Spleen (tissue), 11 donors: ENCODE results near the gene RAPGEF3. TPM values are rescaled to one million over a fixed set of nuclear protein-coding genes. Genes with fewer than 3 reads are reported as not detected.

Source experiments
- DNase-seq: peaks from one replicate; pipeline ENCODE4 v3.0.0-alpha.2; 2020
- H3K27ac ChIP-seq, 8 donors: fragments of 200-600 bp; sonication (generic) in 7 of 8; 1 replicate in 4 of 8; 2 replicates in 4 of 8; pipeline versions ENCODE4 v1.5.0 to v1.8.0; 2016 to 2021; ENCODE audit warnings: inconsistent platforms in 4 of 8, mild to moderate bottlenecking in 4 of 8, moderate library complexity in 1 of 8
- H3K27me3 ChIP-seq, 7 donors: fragments of 200-600 bp; sonication (generic) in 6 of 7; replicated peaks in 1 of 7; 1 replicate in 4 of 7; 2 replicates in 3 of 7; pipeline versions ENCODE4 v1.5.0 to v1.8.0; 2016 to 2021; ENCODE audit warnings: inconsistent platforms in 3 of 7, mild to moderate bottlenecking in 1 of 7
- H3K36me3 ChIP-seq, 6 donors: fragments of 200-600 bp; sonication (generic) in 5 of 6; 1 replicate in 4 of 6; 2 replicates in 2 of 6; pipeline versions ENCODE4 v1.5.0 to v1.8.0; 2016 to 2021; ENCODE audit warnings: inconsistent platforms in 2 of 6
- H3K4me1 ChIP-seq, 6 donors: fragments of 200-600 bp; sonication (generic) in 5 of 6; 1 replicate in 3 of 6; 2 replicates in 3 of 6; pipeline versions ENCODE4 v1.5.0 to v1.8.0; 2016 to 2021; ENCODE audit warnings: inconsistent platforms in 3 of 6
- H3K4me3 ChIP-seq, 8 donors: fragments of 200-600 bp; sonication (generic) in 7 of 8; 1 replicate in 4 of 8; 2 replicates in 4 of 8; pipeline versions ENCODE4 v1.5.0 to v1.8.0; 2016 to 2021; ENCODE audit warnings: inconsistent platforms in 4 of 8, mild to moderate bottlenecking in 4 of 8, moderate library complexity in 2 of 8
- H3K9me3 ChIP-seq, 8 donors: fragments of 200-600 bp; sonication (generic) in 7 of 8; 1 replicate in 4 of 8; 2 replicates in 4 of 8; pipeline versions ENCODE4 v1.5.0 to v1.8.0; 2016 to 2021; ENCODE audit warnings: inconsistent platforms in 4 of 8
- POLR2A ChIP-seq, 3 donors: fragments of 450-650 bp; IDR thresholded peaks; one replicate each; pipeline ENCODE4 v1.5.1; 2017; ENCODE audit warnings: antibody characterized with exemption in 3 of 3, mild to moderate bottlenecking in 1 of 3
- POLR2AphosphoS5 ChIP-seq, 3 donors: sonication (generic); formaldehyde crosslinking; IDR thresholded peaks; one replicate each; pipeline ENCODE4 v1.5.1; 2017; ENCODE audit warnings: antibody characterized with exemption in 3 of 3
- WGBS, 5 donors: extraction: QIAGEN DNeasy Blood & Tissue Kit in 3 of 5; methylation state at CpG; one replicate each; pipeline versions ENCODE4 v1.1.5 to v1.1.7; 2013 to 2018; 5-methylcytosine and 5-hydroxymethylcytosine counted together
- intact Hi-C: fragments of 100-400 bp; cut with DNase I; formaldehyde crosslinking; loops from one replicate; pipeline ENCODE4 v1.15.0; 2023; ENCODE audit warnings: low total_unique reads
- polyA plus RNA-seq, 3 donors: library from polyadenylated mRNA; stranded (reverse); fragments of 200-250 nt; gene quantifications; one replicate each; pipeline ENCODE4 v1.2.1, GENCODE V29; 2013
- total RNA-seq, 7 donors: library from RNA; depleted of rRNA in 3 of 7; stranded (reverse); fragments of >200 nt in 3 of 7; fragmentation: NEBNext Ultra II Directional in 4 of 7; extraction: Animal tissue kit (Norgen Biotek cat#: 25700) in 4 of 7; gene quantifications; one replicate each; pipeline versions ENCODE4 v1.1.0 to v1.2.1, GENCODE V29; 2016 to 2021
- TF ChIP-seq, protein P1 (sequence below), 11 experiments: fragments of 200-600 bp in 7 of 11; fragments of 450-650 bp in 4 of 11; sonication (generic) in 4 of 11; IDR thresholded peaks in 8 of 11; conservative IDR thresholded peaks in 3 of 11; 1 replicate in 7 of 11; 2 replicates in 4 of 11; pipeline versions ENCODE4 v1.4.0 to v1.8.0; 2016 to 2021; ENCODE audit warnings: antibody characterized with exemption in 11 of 11, inconsistent platforms in 4 of 11, mild to moderate bottlenecking in 1 of 11
- donor health status: healthy with polysubstance abuse.
- donor health status: DM: no; HTN: no; CAD: no; lungs with moderate emphysema.
- donor health status: DM: no; HTN: no; CAD: no.
- donor health status: Bipolar disorder and iron deficiency.
- donor health status: healthy.
- donor health status: DM: no; HTN: no; CAD: no.
- donor health status: DM: yes; HTN: yes; CAD: no.

Gene RAPGEF3
- total and polyA plus RNA-seq, 10 donors = 21.4 to 116 (median 58.7) TPM

DNA sequence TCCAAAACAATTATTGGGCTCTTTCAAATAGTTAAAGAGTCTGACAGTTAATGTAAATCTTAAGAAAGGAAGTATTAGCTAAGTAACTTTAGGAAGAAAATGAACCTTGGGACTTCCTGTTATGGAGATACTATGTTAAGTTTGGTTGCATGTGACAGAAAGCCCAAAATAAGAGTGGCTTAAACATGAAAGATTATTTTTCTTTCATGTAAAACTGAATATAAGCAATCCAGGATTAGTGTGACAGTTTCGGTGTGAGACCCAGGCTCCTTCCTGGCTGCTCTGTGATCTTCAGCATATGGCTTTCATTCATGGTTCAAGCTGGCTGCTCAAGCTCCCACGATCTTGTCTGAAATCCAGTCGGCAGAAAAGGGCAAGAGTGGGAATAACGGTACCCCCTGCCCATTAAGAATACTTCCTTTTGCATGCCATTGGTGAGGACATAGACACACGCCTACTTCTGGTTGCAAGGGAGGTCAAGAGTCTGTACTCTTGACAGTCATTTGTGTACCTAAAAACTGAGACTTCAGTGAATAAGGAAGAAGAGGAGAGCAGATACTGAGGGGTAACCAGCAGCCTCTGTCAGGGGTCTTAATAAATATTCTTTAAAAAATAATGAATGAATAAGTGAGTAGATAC, 50.7 kb downstream of the RAPGEF3 start:
- H3K4me3 ChIP-seq = peak overlapping the region in 1 of 8 donors; percentile 96
- no peaks in the 10 kb centered on the region for H3K9me3 ChIP-seq
- H3K4me1 ChIP-seq = peaks cover 25 to 76% (median 59%) of the 10 kb centered on the region in 6 donors
- no peak for DNase-seq
- H3K36me3 ChIP-seq = peaks cover 0 to 3% (median 0%) of the 10 kb centered on the region in 6 donors
- intact Hi-C loops = no loop called here
- TF ChIP-seq, protein P1, sequence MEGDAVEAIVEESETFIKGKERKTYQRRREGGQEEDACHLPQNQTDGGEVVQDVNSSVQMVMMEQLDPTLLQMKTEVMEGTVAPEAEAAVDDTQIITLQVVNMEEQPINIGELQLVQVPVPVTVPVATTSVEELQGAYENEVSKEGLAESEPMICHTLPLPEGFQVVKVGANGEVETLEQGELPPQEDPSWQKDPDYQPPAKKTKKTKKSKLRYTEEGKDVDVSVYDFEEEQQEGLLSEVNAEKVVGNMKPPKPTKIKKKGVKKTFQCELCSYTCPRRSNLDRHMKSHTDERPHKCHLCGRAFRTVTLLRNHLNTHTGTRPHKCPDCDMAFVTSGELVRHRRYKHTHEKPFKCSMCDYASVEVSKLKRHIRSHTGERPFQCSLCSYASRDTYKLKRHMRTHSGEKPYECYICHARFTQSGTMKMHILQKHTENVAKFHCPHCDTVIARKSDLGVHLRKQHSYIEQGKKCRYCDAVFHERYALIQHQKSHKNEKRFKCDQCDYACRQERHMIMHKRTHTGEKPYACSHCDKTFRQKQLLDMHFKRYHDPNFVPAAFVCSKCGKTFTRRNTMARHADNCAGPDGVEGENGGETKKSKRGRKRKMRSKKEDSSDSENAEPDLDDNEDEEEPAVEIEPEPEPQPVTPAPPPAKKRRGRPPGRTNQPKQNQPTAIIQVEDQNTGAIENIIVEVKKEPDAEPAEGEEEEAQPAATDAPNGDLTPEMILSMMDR (IDR thresholded peaks at IDR 0.05 in 8 of 11, conservative IDR thresholded peaks at IDR 0.05 in 3 of 11) = no peak
- no peak for TF ChIP-seq POLR2A (IDR thresholded peaks at IDR 0.05)
- no peak for TF ChIP-seq POLR2AphosphoS5 (IDR thresholded peaks at IDR 0.05)
- 23 to 29% (median 26%) methylated on average over 5 of the region's 5 CpGs for WGBS, 5 donors
- peak overlapping the region in 7 of 8 donors; percentile 7 to 98 (median 94) for H3K27ac ChIP-seq
- no peaks in the 10 kb centered on the region for H3K27me3 ChIP-seq

DNA sequence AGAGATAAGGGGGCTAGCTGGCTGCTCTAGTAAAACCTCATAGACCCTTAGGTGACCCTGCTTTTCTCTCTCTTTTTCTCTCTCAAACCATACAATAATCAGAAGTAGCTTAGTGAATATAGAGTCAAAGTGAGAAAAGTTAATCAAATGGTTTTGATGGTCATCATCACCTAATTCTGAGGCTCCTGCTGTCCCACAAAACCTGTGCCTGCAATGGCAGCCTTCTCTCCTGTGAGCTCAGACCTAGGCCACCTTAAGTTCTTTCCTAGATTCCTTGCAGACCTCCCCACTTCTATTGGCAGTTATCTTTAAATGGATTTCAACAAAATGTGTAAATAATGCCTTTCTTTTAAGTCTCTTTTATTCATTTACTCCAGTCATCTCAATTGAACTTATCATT, 51.3 kb downstream of the RAPGEF3 start:
- peak overlapping the region in 2 of 8 donors; percentile 91 to 96 for H3K4me3 ChIP-seq
- peaks cover 25 to 83% (median 60%) of the 10 kb centered on the region in 6 donors for H3K4me1 ChIP-seq
- intact Hi-C loops = no loop called here
- no peak for DNase-seq
- no peaks in the 10 kb centered on the region for H3K27me3 ChIP-seq
- peaks cover 0 to 3% (median 0%) of the 10 kb centered on the region in 6 donors for H3K36me3 ChIP-seq
- H3K27ac ChIP-seq = peak overlapping the region; percentile 7 to 98 (median 94)
- no peaks in the 10 kb centered on the region for H3K9me3 ChIP-seq
- TF ChIP-seq POLR2A (IDR thresholded peaks at IDR 0.05) (no peak), POLR2AphosphoS5 (IDR thresholded peaks at IDR 0.05) (no peak)
- TF ChIP-seq, protein P1 (IDR thresholded peaks at IDR 0.05 in 8 of 11, conservative IDR thresholded peaks at IDR 0.05 in 3 of 11) = no peak

DNA sequence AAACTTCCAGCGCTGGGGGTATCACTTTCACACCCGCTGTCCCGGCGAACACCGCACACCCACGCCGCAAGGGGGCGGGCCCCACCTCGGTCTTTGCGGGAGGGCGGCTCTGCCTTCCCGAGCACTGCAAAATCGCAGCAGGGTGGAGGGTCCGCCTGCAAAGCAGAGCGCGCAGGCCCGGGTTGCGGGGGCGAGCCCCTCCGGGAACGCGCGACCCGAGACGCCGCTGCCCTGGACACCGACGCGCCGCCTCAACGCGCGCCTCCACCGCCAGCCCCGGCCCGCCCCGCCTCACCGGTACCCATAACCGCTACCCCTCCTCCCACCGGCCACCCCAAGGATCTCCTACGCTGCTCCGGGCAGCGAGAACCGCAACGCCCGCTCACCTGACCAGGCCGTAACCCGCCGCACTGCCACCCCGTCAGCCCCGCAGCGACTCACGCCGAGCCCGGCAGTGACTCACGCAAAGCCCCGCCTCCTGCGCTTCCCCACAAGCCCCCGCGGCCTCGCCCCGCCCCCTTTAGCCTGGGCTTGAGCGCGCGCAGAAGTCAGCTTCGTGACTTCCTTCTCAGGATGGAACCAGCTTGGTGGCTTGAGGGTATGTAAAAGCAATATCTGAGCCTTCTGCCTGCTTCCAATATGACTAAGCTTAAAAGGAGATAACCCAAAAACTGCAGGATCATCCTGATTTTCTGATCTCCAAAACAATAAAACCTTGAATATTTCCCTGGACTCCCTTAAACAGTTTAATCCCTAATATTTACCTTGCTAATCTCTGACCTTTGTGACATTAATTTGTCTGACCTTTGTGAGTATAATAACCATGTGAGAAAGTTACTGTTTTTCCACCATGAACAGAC, 52.9 kb downstream of the RAPGEF3 start, which contains the start of gene RPAP3:
RPAP3 (minus strand) TSS at position 465 of the 860 bp plus-strand sequence. CDS start 3,190 bp downstream, outside the sequence.
- DNase-seq = peak; percentile 100
- peaks cover 25 to 80% (median 60%) of the 10 kb centered on the region in 6 donors for H3K4me1 ChIP-seq
- TF ChIP-seq POLR2A (IDR thresholded peaks at IDR 0.05) = peak; percentile 63 to 88 (median 75)
- peak; percentile 99 for TF ChIP-seq POLR2AphosphoS5 (IDR thresholded peaks at IDR 0.05)
- TF ChIP-seq, protein P1 (IDR thresholded peaks at IDR 0.05 in 8 of 11, conservative IDR thresholded peaks at IDR 0.05 in 3 of 11) = peak; percentile 37 to 83 (median 68)
- peaks cover 0 to 17% (median 4%) of the 10 kb centered on the region in 6 donors for H3K36me3 ChIP-seq
- no peaks in the 10 kb centered on the region for H3K27me3 ChIP-seq
- H3K27ac ChIP-seq = peak within 1 kb of the TSS; percentile 43 to 98 (median 94)
- no peaks in the 10 kb centered on the region for H3K9me3 ChIP-seq
- 0 to 1% (median 0%) methylated on average over 30 to 66 of the region's 66 CpGs for WGBS, 5 donors
- intact Hi-C loops = no loop called here
- H3K4me3 ChIP-seq = peak within 1 kb of the TSS; percentile 90 to 100 (median 97)

DNA sequence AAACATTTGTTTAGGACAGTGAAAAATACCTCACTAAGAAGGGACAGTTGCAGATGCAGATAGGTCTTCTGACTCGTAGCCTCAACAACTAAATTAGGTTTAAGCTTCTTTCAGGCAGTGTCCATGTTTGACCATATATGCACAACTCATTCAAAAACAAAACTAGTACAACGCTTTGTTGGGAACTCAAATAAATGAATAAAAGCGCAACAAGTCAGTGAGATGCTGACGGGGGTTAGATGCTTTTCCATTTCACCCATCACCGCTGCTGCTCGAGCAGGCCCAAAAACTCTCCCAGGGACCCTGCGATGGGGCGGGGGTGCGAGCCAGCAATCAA, 53.5 kb downstream of the RAPGEF3 start:
- WGBS, 5 donors = 1 to 2% (median 1%) methylated on average over 9 of the region's 9 CpGs

More for the DNA sequence above, 53.5 kb downstream of the RAPGEF3 start:
- TF ChIP-seq POLR2A (IDR thresholded peaks at IDR 0.05) = no peak
- no peak for TF ChIP-seq POLR2AphosphoS5 (IDR thresholded peaks at IDR 0.05)
- TF ChIP-seq, protein P1 (IDR thresholded peaks at IDR 0.05 in 8 of 11, conservative IDR thresholded peaks at IDR 0.05 in 3 of 11) = no peak
- Histone ChIP-seq H3K4me3 (peak overlapping the region; percentile 90 to 100 (median 97)), H3K36me3 (peaks cover 0 to 23% (median 10%) of the 10 kb centered on the region in 6 donors), H3K4me1 (peaks cover 25 to 74% (median 56%) of the 10 kb centered on the region in 6 donors), H3K27ac (peak overlapping the region; percentile 43 to 98 (median 94)), H3K27me3 (no peaks in the 10 kb centered on the region), H3K9me3 (no peaks in the 10 kb centered on the region)
- DNase-seq = no peak
- intact Hi-C loops = no loop called here
